Tibial nerve (tissue), 4 donors: ENCODE data around the gene CD6. TPM values are rescaled to one million over a fixed set of nuclear protein-coding genes. Genes with fewer than 3 reads are reported as not detected.
A peak's percentile ranks its signal among the peaks of the same experiment; 100 is the strongest.

Experiments used
- DNase-seq, 2 donors: peaks; one replicate each; pipeline ENCODE4 v3.0.0-alpha.2; 2019; ENCODE audit warnings: low spot score in 2 of 2
- H3K27ac ChIP-seq, 4 donors: fragments of 200-600 bp; sonication (generic) in 3 of 4; one replicate each; pipeline ENCODE4 v1.5.1; 2017 to 2019; ENCODE audit warnings: mild to moderate bottlenecking in 1 of 4
- H3K27me3 ChIP-seq, 2 donors: fragments of 200-600 bp; sonication (generic) in 1 of 2; one replicate each; pipeline versions ENCODE4 v1.5.1 to v1.6.0; 2017 to 2019
- H3K36me3 ChIP-seq, 3 donors: fragments of 200-600 bp; sonication (generic); one replicate each; pipeline ENCODE4 v1.5.1; 2018 to 2019
- H3K4me1 ChIP-seq, 4 donors: fragments of 200-600 bp; sonication (generic) in 3 of 4; one replicate each; pipeline ENCODE4 v1.5.1; 2017 to 2019
- H3K4me3 ChIP-seq, 4 donors: fragments of 200-600 bp; sonication (generic) in 3 of 4; one replicate each; pipeline ENCODE4 v1.5.1; 2017 to 2019; ENCODE audit warnings: mild to moderate bottlenecking in 1 of 4, moderate library complexity in 1 of 4
- H3K9me3 ChIP-seq, 4 donors: fragments of 200-600 bp; sonication (generic) in 3 of 4; one replicate each; pipeline ENCODE4 v1.5.1; 2017 to 2019
- EP300 ChIP-seq, 2 donors: sonication (generic); formaldehyde crosslinking; IDR thresholded peaks; one replicate each; pipeline ENCODE4 v1.6.1; 2017; ENCODE audit warnings: antibody characterized with exemption in 2 of 2, mild to moderate bottlenecking in 1 of 2
- POLR2A ChIP-seq, 2 donors: fragments of 450-650 bp; IDR thresholded peaks; one replicate each; pipeline ENCODE4 v1.6.1; 2017; ENCODE audit warnings: antibody characterized with exemption in 2 of 2, mild to moderate bottlenecking in 2 of 2, moderate library complexity in 2 of 2
- WGBS, 2 donors: methylation state at CpG; one replicate each; pipeline ENCODE4 v1.1.5; 2018; 5-methylcytosine and 5-hydroxymethylcytosine counted together
- total RNA-seq, 4 donors: library from RNA; depleted of rRNA; stranded (reverse); fragments of >200 nt; gene quantifications; one replicate each; pipeline ENCODE4 v1.1.0, GENCODE V29; 2016
- TF ChIP-seq, protein P1 (sequence below), 5 experiments: fragments of 200-600 bp in 3 of 5; fragments of 450-650 bp in 2 of 5; sonication (generic) in 3 of 5; IDR thresholded peaks; one replicate each; pipeline ENCODE4 v1.5.1; 2016 to 2019; ENCODE audit warnings: antibody characterized with exemption in 5 of 5, mild to moderate bottlenecking in 3 of 5, moderate library complexity in 2 of 5

The CD6 gene, protein sequence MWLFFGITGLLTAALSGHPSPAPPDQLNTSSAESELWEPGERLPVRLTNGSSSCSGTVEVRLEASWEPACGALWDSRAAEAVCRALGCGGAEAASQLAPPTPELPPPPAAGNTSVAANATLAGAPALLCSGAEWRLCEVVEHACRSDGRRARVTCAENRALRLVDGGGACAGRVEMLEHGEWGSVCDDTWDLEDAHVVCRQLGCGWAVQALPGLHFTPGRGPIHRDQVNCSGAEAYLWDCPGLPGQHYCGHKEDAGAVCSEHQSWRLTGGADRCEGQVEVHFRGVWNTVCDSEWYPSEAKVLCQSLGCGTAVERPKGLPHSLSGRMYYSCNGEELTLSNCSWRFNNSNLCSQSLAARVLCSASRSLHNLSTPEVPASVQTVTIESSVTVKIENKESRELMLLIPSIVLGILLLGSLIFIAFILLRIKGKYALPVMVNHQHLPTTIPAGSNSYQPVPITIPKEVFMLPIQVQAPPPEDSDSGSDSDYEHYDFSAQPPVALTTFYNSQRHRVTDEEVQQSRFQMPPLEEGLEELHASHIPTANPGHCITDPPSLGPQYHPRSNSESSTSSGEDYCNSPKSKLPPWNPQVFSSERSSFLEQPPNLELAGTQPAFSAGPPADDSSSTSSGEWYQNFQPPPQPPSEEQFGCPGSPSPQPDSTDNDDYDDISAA
- total RNA-seq: 1 to 10 TPM in 2 of 4 donors, under 1 TPM in 1, not detected in 1; 0.59 to 3.6 (median 2.7) TPM

DNA sequence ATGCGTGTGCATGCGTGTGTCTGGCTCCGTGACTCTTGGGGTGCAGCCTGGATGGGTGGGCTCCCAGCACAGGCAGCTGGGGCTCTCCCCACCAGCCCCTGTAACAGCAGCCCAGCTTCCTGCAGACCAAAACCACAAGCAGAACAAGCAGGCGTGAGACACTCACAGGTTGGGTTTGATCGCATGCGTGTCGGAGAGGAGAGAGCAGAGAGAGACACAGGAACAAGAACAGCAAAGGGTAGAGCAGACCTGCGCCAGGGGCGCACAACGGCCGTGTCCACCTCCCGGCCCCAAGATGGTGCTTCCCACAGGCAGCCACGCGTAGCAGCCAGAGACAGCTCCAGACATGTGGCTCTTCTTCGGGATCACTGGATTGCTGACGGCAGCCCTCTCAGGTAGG is at the start of gene CD6:
Gene CD6 (plus strand): TSS at position 161 of the 400 bp plus-strand sequence. CDS start 186 bp downstream, at position 347.
- Histone ChIP-seq H3K4me1 (no peaks in the 10 kb centered on the region), H3K36me3 (no peaks in the 10 kb centered on the region), H3K27ac (peak within 1 kb of the TSS in 1 of 4 donors; percentile 71), H3K27me3 (no peaks in the 10 kb centered on the region), H3K9me3 (no peaks in the 10 kb centered on the region), H3K4me3 (peak within 1 kb of the TSS in 1 of 4 donors; percentile 33)
- DNase-seq: no peak
- no peak for TF ChIP-seq POLR2A (IDR thresholded peaks at IDR 0.05)
- no peak for TF ChIP-seq EP300 (IDR thresholded peaks at IDR 0.05)
- TF ChIP-seq, protein P1, sequence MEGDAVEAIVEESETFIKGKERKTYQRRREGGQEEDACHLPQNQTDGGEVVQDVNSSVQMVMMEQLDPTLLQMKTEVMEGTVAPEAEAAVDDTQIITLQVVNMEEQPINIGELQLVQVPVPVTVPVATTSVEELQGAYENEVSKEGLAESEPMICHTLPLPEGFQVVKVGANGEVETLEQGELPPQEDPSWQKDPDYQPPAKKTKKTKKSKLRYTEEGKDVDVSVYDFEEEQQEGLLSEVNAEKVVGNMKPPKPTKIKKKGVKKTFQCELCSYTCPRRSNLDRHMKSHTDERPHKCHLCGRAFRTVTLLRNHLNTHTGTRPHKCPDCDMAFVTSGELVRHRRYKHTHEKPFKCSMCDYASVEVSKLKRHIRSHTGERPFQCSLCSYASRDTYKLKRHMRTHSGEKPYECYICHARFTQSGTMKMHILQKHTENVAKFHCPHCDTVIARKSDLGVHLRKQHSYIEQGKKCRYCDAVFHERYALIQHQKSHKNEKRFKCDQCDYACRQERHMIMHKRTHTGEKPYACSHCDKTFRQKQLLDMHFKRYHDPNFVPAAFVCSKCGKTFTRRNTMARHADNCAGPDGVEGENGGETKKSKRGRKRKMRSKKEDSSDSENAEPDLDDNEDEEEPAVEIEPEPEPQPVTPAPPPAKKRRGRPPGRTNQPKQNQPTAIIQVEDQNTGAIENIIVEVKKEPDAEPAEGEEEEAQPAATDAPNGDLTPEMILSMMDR (IDR thresholded peaks at IDR 0.05): no peak
- 84 to 94% methylated on average over 16 of the region's 16 CpGs for WGBS, 2 donors

DNA sequence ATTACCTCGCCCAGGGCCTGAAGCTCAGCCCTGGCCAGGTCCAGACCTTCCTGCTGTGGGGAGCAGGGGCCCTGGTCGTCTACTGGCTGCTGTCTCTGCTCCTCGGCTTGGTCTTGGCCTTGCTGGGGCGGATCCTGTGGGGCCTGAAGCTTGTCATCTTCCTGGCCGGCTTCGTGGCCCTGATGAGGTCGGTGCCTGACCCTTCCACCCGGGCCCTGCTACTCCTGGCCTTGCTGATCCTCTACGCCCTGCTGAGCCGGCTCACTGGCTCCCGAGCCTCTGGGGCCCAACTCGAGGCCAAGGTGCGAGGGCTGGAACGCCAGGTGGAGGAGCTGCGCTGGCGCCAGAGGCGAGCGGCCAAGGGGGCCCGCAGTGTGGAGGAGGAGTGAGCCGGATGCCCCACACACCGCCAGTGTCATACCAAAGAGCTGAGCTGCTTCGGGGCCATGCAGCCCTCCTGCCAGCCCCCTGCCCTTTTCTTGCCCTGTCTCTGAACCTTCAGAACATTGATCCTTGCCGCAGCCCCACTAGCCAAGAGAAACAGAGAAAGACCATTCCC is 49.6 kb upstream of the CD6 start:
- peaks cover 0 to 62% (median 34%) of the 10 kb centered on the region in 4 donors for H3K4me1 ChIP-seq
- no peak for DNase-seq
- H3K4me3 ChIP-seq: no peak overlapping the region
- peaks cover 0 to 51% (median 29%) of the 10 kb centered on the region in 3 donors for H3K36me3 ChIP-seq
- WGBS, 2 donors: 60 to 70% methylated on average over 12 to 23 of the region's 23 CpGs
- no peaks in the 10 kb centered on the region for H3K9me3 ChIP-seq
- H3K27ac ChIP-seq: no peak overlapping the region
- TF ChIP-seq EP300 (IDR thresholded peaks at IDR 0.05): no peak
- TF ChIP-seq, protein P1 (IDR thresholded peaks at IDR 0.05): no peak
- no peak for TF ChIP-seq POLR2A (IDR thresholded peaks at IDR 0.05)
- peaks cover 0 to 11% of the 10 kb centered on the region in 2 donors for H3K27me3 ChIP-seq

DNA sequence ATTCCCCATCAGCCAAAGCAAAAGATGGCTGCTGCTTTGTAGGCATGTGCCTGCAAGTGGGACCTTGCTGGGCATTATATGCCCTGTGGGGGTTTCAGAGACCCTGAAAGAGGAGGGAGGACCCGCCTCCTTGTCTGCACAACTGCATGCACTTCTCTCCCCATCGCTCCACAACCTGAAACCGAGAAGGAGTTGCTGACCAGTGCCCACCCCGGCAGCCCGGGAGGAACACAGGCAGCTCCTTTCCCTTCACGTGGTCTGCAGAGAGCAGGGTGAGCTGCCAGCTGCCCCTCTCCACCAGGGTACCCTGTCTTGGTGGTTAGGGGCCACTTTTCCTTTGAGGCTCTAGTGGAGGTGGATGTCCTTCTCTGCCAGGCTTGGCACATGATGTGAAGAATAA is 48.6 kb upstream of the CD6 start:
- peaks cover 0 to 48% (median 29%) of the 10 kb centered on the region in 3 donors for H3K36me3 ChIP-seq

DNA sequence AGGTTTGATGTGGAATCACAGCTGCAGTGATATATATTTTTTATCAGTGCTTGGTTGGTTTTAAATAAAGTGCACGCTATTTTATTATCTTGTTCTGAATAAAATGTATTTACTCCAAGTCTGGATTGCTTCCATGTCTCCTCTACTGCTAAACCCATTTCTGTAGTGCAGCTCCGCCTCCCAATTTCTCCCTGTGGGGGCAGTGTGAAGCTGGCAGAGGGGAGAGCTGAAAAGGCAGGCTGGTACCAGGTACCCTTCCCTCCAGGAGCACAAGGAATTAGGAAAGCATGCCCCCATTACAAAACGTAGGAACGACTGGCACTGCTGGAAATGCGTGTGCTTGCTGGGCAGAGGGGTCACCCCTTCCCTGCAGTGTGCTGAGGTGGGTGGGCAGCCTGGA is 48.2 kb upstream of the CD6 start:
- DNase-seq: no peak
- Histone ChIP-seq H3K27ac (no peak overlapping the region), H3K36me3 (peaks cover 0 to 47% (median 29%) of the 10 kb centered on the region in 3 donors), H3K4me1 (peaks cover 0 to 47% (median 31%) of the 10 kb centered on the region in 4 donors), H3K9me3 (no peaks in the 10 kb centered on the region), H3K4me3 (no peak overlapping the region), H3K27me3 (peaks cover 0 to 11% of the 10 kb centered on the region in 2 donors)
- TF ChIP-seq POLR2A (IDR thresholded peaks at IDR 0.05): no peak
- TF ChIP-seq, protein P1 (IDR thresholded peaks at IDR 0.05): no peak
- no peak for TF ChIP-seq EP300 (IDR thresholded peaks at IDR 0.05)
- 62 to 70% methylated on average over 5 of the region's 5 CpGs for WGBS, 2 donors

More for the DNA sequence above, 48.6 kb upstream of the CD6 start:
- peaks cover 0 to 51% (median 31%) of the 10 kb centered on the region in 4 donors for H3K4me1 ChIP-seq
- H3K27ac ChIP-seq: no peak overlapping the region
- peaks cover 0 to 11% of the 10 kb centered on the region in 2 donors for H3K27me3 ChIP-seq
- H3K4me3 ChIP-seq: no peak overlapping the region
- TF ChIP-seq POLR2A (IDR thresholded peaks at IDR 0.05) (no peak), EP300 (IDR thresholded peaks at IDR 0.05) (no peak)
- TF ChIP-seq, protein P1 (IDR thresholded peaks at IDR 0.05): no peak
- 79 to 83% methylated on average over 6 of the region's 6 CpGs for WGBS, 2 donors
- no peak for DNase-seq
- H3K9me3 ChIP-seq: no peaks in the 10 kb centered on the region
